ENCODE data around the gene AQP12B. TPM values are rescaled to one million over a fixed set of nuclear protein-coding genes. Genes with fewer than 3 reads are reported as not detected.

Gene AQP12B
- total and polyA plus RNA-seq, 2 of the 13 experiments (the other 11 are each of a cell fraction or from before 2014, with no cell fraction given), result not detected

DNA sequence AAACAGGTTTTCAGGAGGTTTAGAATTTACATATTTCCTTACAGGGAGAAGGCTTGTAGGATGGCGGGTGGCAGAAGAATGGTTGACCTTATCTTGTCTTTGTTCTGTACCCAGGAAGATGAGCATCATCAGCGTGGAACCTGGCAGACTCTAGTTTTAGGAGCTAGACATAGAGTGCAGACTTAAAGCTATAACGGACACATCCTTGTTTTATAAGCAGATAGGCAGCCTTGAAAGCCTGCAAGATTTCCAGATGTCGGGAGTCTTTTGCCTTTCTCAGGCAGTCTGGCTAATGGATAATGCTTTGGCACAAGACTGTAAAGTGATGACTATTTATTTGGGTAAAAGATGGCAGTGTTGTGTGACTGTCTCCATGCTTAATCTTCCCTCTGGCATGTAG is 11.7 kb downstream of the AQP12B start:
- Histone ChIP-seq H3K79me2 (ENCODE audit: insufficient read depth, low read length) (no peaks in the 10 kb centered on the region), H3K4me1 (ENCODE audit: insufficient read depth, low read length) (no peaks in the 10 kb centered on the region), H4K20me1 (ENCODE audit: insufficient read depth, low read length) (no peaks in the 10 kb centered on the region), H3K27ac (ENCODE audit: extremely low read length, insufficient read depth, low read length) (no peak overlapping the region), H3K9ac (ENCODE audit: insufficient read depth, low read depth, low read length) (no peak overlapping the region), H2AFZ (ENCODE audit: low read length) (no peak overlapping the region), H3K27me3 (ENCODE audit: control insufficient read depth in 1 of 2, insufficient read depth in 2 of 2, low read length in 2 of 2) (peaks cover 6 to 47% of the 10 kb centered on the region in 2 experiments), H3K4me3 (replicated peaks in 1 of 3; ENCODE audit: insufficient read depth in 1 of 3, low read depth in 2 of 3, low read length in 3 of 3) (no peak overlapping the region), H3K4me2 (ENCODE audit: low read depth, low read length) (no peak overlapping the region), H3K9me3 (ENCODE audit: low read length) (no peaks in the 10 kb centered on the region), H3K36me3 (replicated peaks in 1 of 2; ENCODE audit: control insufficient read depth in 1 of 2, insufficient read depth in 2 of 2, low read length in 2 of 2) (no peaks in the 10 kb centered on the region)
- in situ Hi-C loops (cut with HindIII; ENCODE audit: extremely low pct_ligation_motif_present, low pct_unique_long_range_greater_than_20kb) (no loop called here), intact Hi-C loops (cut with micrococcal nuclease; ENCODE audit: unreplicated experiment) (no loop called here)
- BruUV-seq (replicated peaks), result no TSS peak
- FAIRE-seq, result no peak
- no peak for TF ChIP-seq ZNF260 (CRISPR knock-in tag; IDR thresholded peaks at IDR 0.05; ENCODE audit: borderline replicate concordance, low read depth)
- TF ChIP-seq, protein P1, sequence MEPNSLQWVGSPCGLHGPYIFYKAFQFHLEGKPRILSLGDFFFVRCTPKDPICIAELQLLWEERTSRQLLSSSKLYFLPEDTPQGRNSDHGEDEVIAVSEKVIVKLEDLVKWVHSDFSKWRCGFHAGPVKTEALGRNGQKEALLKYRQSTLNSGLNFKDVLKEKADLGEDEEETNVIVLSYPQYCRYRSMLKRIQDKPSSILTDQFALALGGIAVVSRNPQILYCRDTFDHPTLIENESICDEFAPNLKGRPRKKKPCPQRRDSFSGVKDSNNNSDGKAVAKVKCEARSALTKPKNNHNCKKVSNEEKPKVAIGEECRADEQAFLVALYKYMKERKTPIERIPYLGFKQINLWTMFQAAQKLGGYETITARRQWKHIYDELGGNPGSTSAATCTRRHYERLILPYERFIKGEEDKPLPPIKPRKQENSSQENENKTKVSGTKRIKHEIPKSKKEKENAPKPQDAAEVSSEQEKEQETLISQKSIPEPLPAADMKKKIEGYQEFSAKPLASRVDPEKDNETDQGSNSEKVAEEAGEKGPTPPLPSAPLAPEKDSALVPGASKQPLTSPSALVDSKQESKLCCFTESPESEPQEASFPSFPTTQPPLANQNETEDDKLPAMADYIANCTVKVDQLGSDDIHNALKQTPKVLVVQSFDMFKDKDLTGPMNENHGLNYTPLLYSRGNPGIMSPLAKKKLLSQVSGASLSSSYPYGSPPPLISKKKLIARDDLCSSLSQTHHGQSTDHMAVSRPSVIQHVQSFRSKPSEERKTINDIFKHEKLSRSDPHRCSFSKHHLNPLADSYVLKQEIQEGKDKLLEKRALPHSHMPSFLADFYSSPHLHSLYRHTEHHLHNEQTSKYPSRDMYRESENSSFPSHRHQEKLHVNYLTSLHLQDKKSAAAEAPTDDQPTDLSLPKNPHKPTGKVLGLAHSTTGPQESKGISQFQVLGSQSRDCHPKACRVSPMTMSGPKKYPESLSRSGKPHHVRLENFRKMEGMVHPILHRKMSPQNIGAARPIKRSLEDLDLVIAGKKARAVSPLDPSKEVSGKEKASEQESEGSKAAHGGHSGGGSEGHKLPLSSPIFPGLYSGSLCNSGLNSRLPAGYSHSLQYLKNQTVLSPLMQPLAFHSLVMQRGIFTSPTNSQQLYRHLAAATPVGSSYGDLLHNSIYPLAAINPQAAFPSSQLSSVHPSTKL (CRISPR knock-in tag; IDR thresholded peaks at IDR 0.05), result no peak
- TF ChIP-seq NCOA5 (CRISPR knock-in tag; IDR thresholded peaks at IDR 0.05), result no peak
- TF ChIP-seq REL (CRISPR knock-in tag; conservative IDR thresholded peaks at IDR 0.05), result no peak
- TF ChIP-seq, protein P2, sequence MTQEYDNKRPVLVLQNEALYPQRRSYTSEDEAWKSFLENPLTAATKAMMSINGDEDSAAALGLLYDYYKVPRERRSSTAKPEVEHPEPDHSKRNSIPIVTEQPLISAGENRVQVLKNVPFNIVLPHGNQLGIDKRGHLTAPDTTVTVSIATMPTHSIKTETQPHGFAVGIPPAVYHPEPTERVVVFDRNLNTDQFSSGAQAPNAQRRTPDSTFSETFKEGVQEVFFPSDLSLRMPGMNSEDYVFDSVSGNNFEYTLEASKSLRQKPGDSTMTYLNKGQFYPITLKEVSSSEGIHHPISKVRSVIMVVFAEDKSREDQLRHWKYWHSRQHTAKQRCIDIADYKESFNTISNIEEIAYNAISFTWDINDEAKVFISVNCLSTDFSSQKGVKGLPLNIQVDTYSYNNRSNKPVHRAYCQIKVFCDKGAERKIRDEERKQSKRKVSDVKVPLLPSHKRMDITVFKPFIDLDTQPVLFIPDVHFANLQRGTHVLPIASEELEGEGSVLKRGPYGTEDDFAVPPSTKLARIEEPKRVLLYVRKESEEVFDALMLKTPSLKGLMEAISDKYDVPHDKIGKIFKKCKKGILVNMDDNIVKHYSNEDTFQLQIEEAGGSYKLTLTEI (CRISPR knock-in tag; conservative IDR thresholded peaks at IDR 0.05), result no peak
- no peak for TF ChIP-seq ZNF354B (CRISPR knock-in tag; IDR thresholded peaks at IDR 0.05)
- TF ChIP-seq NRL (CRISPR knock-in tag; IDR thresholded peaks at IDR 0.05; ENCODE audit: borderline replicate concordance), result no peak
- 7% methylated on average over 4 of the region's 4 CpGs for WGBS (ENCODE audit: low lambda C conversion rate)
- DNase-seq (ENCODE audit: low spot score), result no peak
- ChIA-PET POLR2A (no interaction called here), CTCF (ENCODE audit: low intra/inter-chr PET ratio, low total read pairs) (no interaction called here)
- ATAC-seq, result no peak

Measured in HepG2 (cell line).